GM12878 (cell line): ENCODE results near the gene APEX1. TPM values are rescaled to one million over a fixed set of nuclear protein-coding genes. Genes with fewer than 3 reads are reported as not detected.

Experiments
- ATAC-seq: fragments of 200-7000 bp; cut with Tn5 transposase; 3 replicates; pipeline ENCODE4 v1.9.1; 2020; ENCODE audit warnings: mild to moderate bottlenecking, moderate library complexity
- BruUV-seq: library from RNA; stranded (reverse); fragments of 400-500 nt; replicated peaks from 2 replicates; lab custom pipeline; 2021; lab: Mats Ljungman, UMichigan
- CTCF ChIA-PET: fragments of 300-600 bp; sonication (Branson Sonifier 250); formaldehyde crosslinking; extraction: SDS; loops from one replicate; lab custom pipeline; 2021; ENCODE audit warnings: inconsistent platforms; lab: Yijun Ruan, JAX
- POLR2A ChIA-PET: fragments of 350-600 bp; formaldehyde crosslinking; extraction: SDS; loops from one replicate; lab custom pipeline; 2021; ENCODE audit warnings: inconsistent platforms; lab: Charles Lee
- RAD21 ChIA-PET: fragments of 300-600 bp; sonication (Branson Sonifier 250); formaldehyde crosslinking; loops from one replicate; lab custom pipeline; 2023; ENCODE audit warnings: antibody characterized with exemption; ENCODE audit not compliant: unreplicated experiment; lab: Charles Lee
- SMC1A ChIA-PET: fragments of 300-600 bp; sonication (Branson Sonifier 250); formaldehyde crosslinking; loops from one replicate; lab custom pipeline; 2023; ENCODE audit not compliant: unreplicated experiment, uncharacterized antibody; lab: Charles Lee
- DNase-seq: peaks from one replicate; pipeline ENCODE4 v3.0.0-alpha.2; 2011; ENCODE audit warnings: low read depth, low spot score
- FAIRE-seq: peaks from 3 replicates; lab custom pipeline; 2011; peaks lifted over from hg19 to GRCh38; lab: Jason Lieb, UNC
- H2AFZ ChIP-seq: 2 replicates; pipeline ENCODE4 v1.6.0; 2011; ENCODE audit warnings: low read depth, low read length, control low read depth; ENCODE audit not compliant: control insufficient read depth
- H3K27ac ChIP-seq: 2 replicates; pipeline ENCODE4 v1.5.1; 2011; ENCODE audit warnings: control low read depth; ENCODE audit not compliant: control insufficient read depth, insufficient read depth
- H3K27me3 ChIP-seq, 2 experiments: replicated peaks in 1 of 2; 2 replicates each; pipeline versions ENCODE4 v1.6.0 to v1.6.1; 2011; ENCODE audit warnings: low read length in 1 of 2; ENCODE audit not compliant: control insufficient read depth in 2 of 2, insufficient read depth in 2 of 2
- H3K36me3 ChIP-seq, 2 experiments: 2 replicates each; pipeline ENCODE4 v1.5.1; 2011; ENCODE audit warnings: low read length in 1 of 2; ENCODE audit not compliant: control insufficient read depth in 2 of 2, insufficient read depth in 2 of 2
- H3K4me1 ChIP-seq: 2 replicates; pipeline ENCODE4 v1.6.1; 2011; ENCODE audit warnings: mild to moderate bottlenecking, low read length, moderate library complexity, mixed read lengths; ENCODE audit not compliant: control insufficient read depth, insufficient read depth
- H3K4me2 ChIP-seq: 2 replicates; pipeline ENCODE4 v1.6.0; 2011; ENCODE audit warnings: control low read depth; ENCODE audit not compliant: control insufficient read depth, insufficient read depth
- H3K4me3 ChIP-seq: fragments of 200-600 bp; sonication (generic); 2 replicates; pipeline ENCODE4 v1.5.1; 2016
- H3K79me2 ChIP-seq: 2 replicates; pipeline ENCODE4 v1.6.0; 2011; ENCODE audit warnings: low read length; ENCODE audit not compliant: control insufficient read depth, insufficient read depth
- H3K9ac ChIP-seq: 2 replicates; pipeline ENCODE4 v1.8.0; 2011; ENCODE audit warnings: low read length, control low read depth, mixed read lengths; ENCODE audit not compliant: control insufficient read depth, insufficient read depth
- H3K9me3 ChIP-seq: replicated peaks from 3 replicates; pipeline ENCODE4 v1.5.1; 2011; ENCODE audit warnings: mild to moderate bottlenecking, low read length; ENCODE audit not compliant: control insufficient read depth, insufficient read depth
- H4K20me1 ChIP-seq: 2 replicates; pipeline ENCODE4 v1.6.0; 2011; ENCODE audit not compliant: control insufficient read depth, insufficient read depth
- CTCF ChIP-seq, 3 experiments: IDR thresholded peaks in 2 of 3; conservative IDR thresholded peaks in 1 of 3; 2 replicates each; pipeline ENCODE4 v1.5.1; 2011; ENCODE audit warnings: low read depth in 3 of 3, low read length in 3 of 3, mild to moderate bottlenecking in 3 of 3, control low read depth in 2 of 3, moderate library complexity in 2 of 3, inconsistent platforms in 1 of 3, mixed read lengths in 1 of 3; ENCODE audit not compliant: control insufficient read depth in 2 of 3, insufficient read depth in 1 of 3; ENCODE audit errors: extremely low read depth in 1 of 3
- RAD21 ChIP-seq: IDR thresholded peaks from 2 replicates; pipeline ENCODE4 v1.6.1; 2011; ENCODE audit warnings: mild to moderate bottlenecking, low read depth, low read length, moderate library complexity; ENCODE audit not compliant: insufficient read depth
- SMC3 ChIP-seq: IDR thresholded peaks from 2 replicates; pipeline ENCODE4 v1.6.1; 2011; ENCODE audit warnings: low read length, improper control_type of control experiment, borderline replicate concordance
- SREBF1 ChIP-seq: IDR thresholded peaks from 2 replicates; pipeline ENCODE4 v1.6.1; 2012; ENCODE audit warnings: mild to moderate bottlenecking, low read length
- in situ Hi-C: fragments of 300-500 bp; cut with MboI; formaldehyde crosslinking; loops from 9 replicates; pipeline ENCODE4 v1.14.3; 2018; ENCODE audit warnings: mixed read lengths
- intact Hi-C: fragments of 100-400 bp; cut with micrococcal nuclease; formaldehyde crosslinking; loops from one replicate; pipeline ENCODE4 v1.14.2; 2022; ENCODE audit not compliant: unreplicated experiment
- polyA plus RNA-seq, 11 experiments: library from polyadenylated mRNA; depleted of rRNA in 4 of 11; unstranded in 6 of 11; stranded (reverse) in 5 of 11; fragments of >200 nt; fragmentation: Nextera tagmentation in 4 of 11; fragmentation: Illumina TruSeq in 1 of 11; extraction: Ambion mirVana in 4 of 11; extraction: Trizol in 1 of 11; gene quantifications; 1 replicate in 1 of 11; 2 replicates in 10 of 11; pipeline versions ENCODE4 v1.2.1 to v1.2.3, GENCODE V29; 2011 to 2016; ENCODE audit warnings: inconsistent platforms in 2 of 11, missing spikeins in 2 of 11, low read depth in 1 of 11
- total RNA-seq, 4 experiments: library from RNA; depleted of rRNA in 3 of 4; stranded (reverse); fragments of >200 nt in 3 of 4; fragmentation: Illumina TruSeq in 1 of 4; extraction: Trizol in 1 of 4; gene quantifications; 2 replicates each; pipeline versions ENCODE4 v1.2.1 to v1.2.3, GENCODE V29; 2013 to 2021

The APEX1 gene
- total and polyA plus RNA-seq, 10 of the 15 experiments (the other 5 are each of a cell fraction or from before 2014, with no cell fraction given), result 115 to 407 (median 300) TPM

- DNase-seq, result no peak
- H3K4me1 ChIP-seq, result peaks cover 20% of the 10 kb centered on the region
- intact Hi-C loops, result no loop called here
- no peak overlapping the region for H3K4me2 ChIP-seq
- no peaks in the 10 kb centered on the region for H3K36me3 ChIP-seq
- no peak overlapping the region for H3K27ac ChIP-seq
- ATAC-seq, result no peak
- no peaks in the 10 kb centered on the region for H3K27me3 ChIP-seq
- TF ChIP-seq CTCF (IDR thresholded peaks at IDR 0.05 in 2 of 3, conservative IDR thresholded peaks at IDR 0.05 in 1 of 3; ENCODE audit: control insufficient read depth in 2 of 3, extremely low read depth in 1 of 3, insufficient read depth in 1 of 3, low read depth in 3 of 3, low read length in 3 of 3) (peak in 2 of 3 experiments; percentile 10 to 38; a peak in 2 of 6 replicates), RAD21 (peak; percentile 33; the same call in 1 of the 2 replicates), SREBF1 (no peak), SMC3 (peak; percentile 15; the same call in 1 of the 2 replicates)
- TF ChIP-seq, all 136 proteins: peak for 3
- no peak overlapping the region for H3K9ac ChIP-seq
- no peaks in the 10 kb centered on the region for H4K20me1 ChIP-seq
- no peaks in the 10 kb centered on the region for H3K79me2 ChIP-seq
- H3K9me3 ChIP-seq, result no peaks in the 10 kb centered on the region
- no peak for FAIRE-seq
- no TSS peak for BruUV-seq
- ChIA-PET SMC1A (interaction anchor here (0.9 to 8.1 kb wide), 13 partner anchors 9 to 155 kb away, joined by 3 to 49 read pairs (median 4); partner anchors contain the start of genes PIP4P1, PNP and TEP1), RAD21 (interaction anchor here (0.6 to 4.3 kb wide), 14 partner anchors 9 to 386 kb away, joined by 3 to 21 read pairs (median 3); partner anchors contain the start of gene PNP), POLR2A (interaction anchor here (0.8 to 5.6 kb wide), 7 partner anchors 17 to 158 kb away, joined by 3 to 28 read pairs (median 4); partner anchors contain the start of genes APEX1, PIP4P1 and PNP), CTCF (interaction anchor here (0.8 to 6.9 kb wide), 18 partner anchors 9 to 207 kb away, joined by 3 to 42 read pairs (median 6); partner anchors contain the start of genes CCNB1IP1 and TEP1)
- no peak overlapping the region for H2AFZ ChIP-seq
- H3K4me3 ChIP-seq, result no peak overlapping the region
- in situ Hi-C loops, result no loop called here
Measured at GRCh38 chr14:20487396-20487725, 32.3 kb downstream of the APEX1 start.
